ENCODE data around the gene ICE2.

DNA sequence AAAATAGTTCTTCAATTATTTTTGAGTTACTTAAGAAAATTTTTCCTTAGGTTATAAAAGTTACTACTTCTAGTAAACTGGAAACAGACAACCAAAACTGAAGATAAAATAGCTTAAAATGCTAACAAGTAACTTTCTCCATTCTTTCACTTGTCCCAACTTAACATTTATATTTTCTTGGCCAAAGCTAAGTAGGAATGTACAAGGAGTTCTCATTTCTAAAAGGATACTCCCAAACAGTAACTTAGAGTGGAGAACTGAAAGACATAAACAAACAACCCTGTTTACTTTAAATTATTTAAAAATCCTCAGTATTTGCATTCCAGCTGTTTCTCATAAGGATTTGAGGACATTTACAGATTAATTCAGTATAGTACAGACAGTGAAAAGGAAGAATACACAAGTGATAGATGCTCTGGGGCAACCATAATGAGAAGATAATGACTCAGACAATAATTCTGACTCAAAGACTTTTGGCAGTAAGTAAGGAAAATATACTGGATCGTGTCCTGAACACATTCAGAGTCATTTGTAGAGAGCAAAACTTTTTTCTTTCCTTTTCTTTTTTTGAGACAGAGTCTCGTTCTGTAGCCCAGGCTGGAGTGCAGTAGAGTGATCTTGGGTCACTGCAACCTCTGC is 52.0 kb downstream of the ICE2 start:
- TF ChIP-seq PPARA (CRISPR knock-in tag; IDR thresholded peaks at IDR 0.05; ENCODE audit: borderline replicate concordance) (no peak), TCF4 (CRISPR knock-in tag; IDR thresholded peaks at IDR 0.05; ENCODE audit: borderline replicate concordance) (no peak), BACH2 (CRISPR knock-in tag; IDR thresholded peaks at IDR 0.05; ENCODE audit: borderline replicate concordance) (no peak), ZNF70 (CRISPR knock-in tag; IDR thresholded peaks at IDR 0.05) (no peak), ZFP3 (CRISPR knock-in tag; IDR thresholded peaks at IDR 0.05) (no peak)
